Ishikawa (cell line): Measurements from ENCODE around the gene GOLPH3L.

Experiments used
- CREB1 ChIP-seq: IDR thresholded peaks from 2 replicates; pipeline ENCODE4 v1.6.1; 2012; ENCODE audit warnings: low read depth
- REST ChIP-seq: IDR thresholded peaks from 2 replicates; pipeline ENCODE4 v1.6.1; 2012; ENCODE audit warnings: low read depth, mild to moderate bottlenecking

GRCh38 chr1:150706091-150706490, 9.1 kb upstream of the GOLPH3L start:
- TF ChIP-seq CREB1 (no peak), REST (no peak)
